Activated naive CD4-positive, alpha-beta T cell treated with anti-CD3 and anti-CD28 coated beads, Interleukin-2, amount 50 U/mL, for 72 hours (primary cell): ENCODE measurements around the gene CIB4. TPM values are rescaled to one million over a fixed set of nuclear protein-coding genes. Genes with fewer than 3 reads are reported as not detected.

Experiments
- ATAC-seq, 2 donors: fragments of 150-1000 bp; cut with Tn5 transposase; 2 replicates each; pipeline ENCODE4 v1.10.0; 2021; ENCODE audit warnings: mild to moderate bottlenecking in 2 of 2, moderate library complexity in 2 of 2
- DNase-seq, 2 donors: peaks; one replicate each; pipeline ENCODE4 v3.0.0; 2021 to 2022; ENCODE audit warnings: low spot score in 2 of 2
- H3K27ac Mint-ChIP-seq, 2 donors: one replicate each; pipeline ENCODE4 v1.8.0; 2022; ENCODE audit warnings: mild to moderate bottlenecking in 2 of 2, mixed read lengths in 2 of 2
- H3K36me3 Mint-ChIP-seq, 2 donors: one replicate each; pipeline ENCODE4 v1.8.0; 2022; ENCODE audit warnings: mixed read lengths in 2 of 2
- H3K9me3 Mint-ChIP-seq, 2 donors: one replicate each; pipeline ENCODE4 v1.8.0; 2022; ENCODE audit warnings: mixed read lengths in 2 of 2
- total RNA-seq, 2 donors: library from RNA; stranded (reverse); gene quantifications; one replicate each; pipeline ENCODE4 v1.2.3, GENCODE V29; 2022

The CIB4 gene
- total RNA-seq, 2 donors from 2014 or later, result not detected

- no peaks in the 10 kb centered on the region for H3K36me3 Mint-ChIP-seq
- H3K9me3 Mint-ChIP-seq, result no peaks in the 10 kb centered on the region
- DNase-seq, result peak in 1 of 2 donors; percentile 18
- no peak overlapping the region for H3K27ac Mint-ChIP-seq
- no peak for ATAC-seq
Measured at GRCh38 chr2:26608557-26608956, 32.6 kb downstream of the CIB4 start.

DNA sequence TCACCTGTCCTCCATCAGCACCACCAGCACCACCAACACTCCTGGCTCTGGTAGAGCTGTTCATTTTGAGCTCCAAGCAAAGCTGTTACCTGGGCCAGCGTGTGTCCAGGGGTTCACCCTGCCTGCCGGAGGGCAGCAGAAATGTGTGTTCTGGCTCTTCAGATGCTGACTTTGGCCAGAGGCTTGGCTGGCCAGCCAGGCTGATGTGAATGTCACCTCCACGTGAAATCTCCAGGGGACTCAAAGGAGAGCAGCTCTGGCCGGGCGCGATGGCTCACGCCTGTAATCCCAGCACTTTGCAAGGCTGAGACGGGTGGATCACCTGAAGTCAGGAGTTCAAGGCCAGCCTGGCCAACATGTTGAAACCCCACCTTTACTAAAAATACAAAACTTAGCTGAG, 33.5 kb downstream of the CIB4 start:
- Mint-ChIP-seq H3K27ac (peak overlapping the region in 1 of 2 donors; percentile 14), H3K9me3 (no peaks in the 10 kb centered on the region), H3K36me3 (no peaks in the 10 kb centered on the region)
- no peak for ATAC-seq
- peak in 1 of 2 donors; percentile 21 for DNase-seq

- Mint-ChIP-seq H3K36me3 (no peaks in the 10 kb centered on the region), H3K27ac (no peak overlapping the region), H3K9me3 (no peaks in the 10 kb centered on the region)
- no peak for ATAC-seq
- DNase-seq, result peak in 1 of 2 donors; percentile 35
Measured at GRCh38 chr2:26606847-26607190, 34.3 kb downstream of the CIB4 start.

GRCh38 chr2:26605999-26606846, 34.9 kb downstream of the CIB4 start:
- no peaks in the 10 kb centered on the region for H3K36me3 Mint-ChIP-seq
- H3K27ac Mint-ChIP-seq, result no peak overlapping the region
- no peaks in the 10 kb centered on the region for H3K9me3 Mint-ChIP-seq
- no peak for ATAC-seq
- peak in 1 of 2 donors; percentile 34 for DNase-seq

DNA sequence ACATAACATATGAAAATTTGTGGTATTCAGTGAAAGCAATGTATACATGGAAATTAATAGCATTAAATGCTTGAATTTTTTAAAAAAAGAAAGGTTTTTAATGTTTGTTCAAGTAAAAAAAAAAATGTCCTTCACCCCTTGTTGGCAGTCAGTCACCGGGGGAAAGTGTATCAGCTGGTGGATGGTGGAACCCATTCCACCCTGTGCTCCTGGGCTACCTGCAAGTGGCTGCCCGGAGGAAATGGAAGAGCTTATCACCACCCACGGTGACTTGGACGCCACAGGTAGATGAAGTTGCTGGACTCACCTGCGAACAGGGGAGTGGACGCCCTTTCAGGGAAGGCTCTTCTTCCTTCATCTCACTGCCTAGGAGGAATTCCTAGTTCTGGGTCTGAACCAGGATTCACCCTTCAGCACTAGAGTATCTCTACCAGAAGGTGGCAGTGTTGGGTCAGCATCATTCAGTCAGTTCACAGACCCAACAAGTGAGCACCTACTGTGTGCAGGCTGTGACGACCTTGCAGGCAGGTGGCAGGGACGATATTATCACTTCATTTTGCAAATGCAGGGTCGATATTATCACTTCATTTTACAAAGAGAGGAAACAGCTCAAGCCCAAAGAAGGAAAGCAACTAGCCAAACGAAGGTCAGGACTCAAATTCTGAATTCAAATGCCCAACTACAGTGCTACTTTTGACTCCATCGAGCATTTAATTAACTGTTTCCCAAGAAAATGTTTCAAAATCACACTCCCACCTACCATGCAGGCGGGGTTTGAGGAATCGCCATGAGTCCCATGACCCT, 35.8 kb downstream of the CIB4 start:
- Mint-ChIP-seq H3K27ac (no peak overlapping the region), H3K36me3 (no peaks in the 10 kb centered on the region), H3K9me3 (no peaks in the 10 kb centered on the region)
- DNase-seq (peak; percentile 48 to 55), ATAC-seq (peak; percentile 71 to 82)

DNA sequence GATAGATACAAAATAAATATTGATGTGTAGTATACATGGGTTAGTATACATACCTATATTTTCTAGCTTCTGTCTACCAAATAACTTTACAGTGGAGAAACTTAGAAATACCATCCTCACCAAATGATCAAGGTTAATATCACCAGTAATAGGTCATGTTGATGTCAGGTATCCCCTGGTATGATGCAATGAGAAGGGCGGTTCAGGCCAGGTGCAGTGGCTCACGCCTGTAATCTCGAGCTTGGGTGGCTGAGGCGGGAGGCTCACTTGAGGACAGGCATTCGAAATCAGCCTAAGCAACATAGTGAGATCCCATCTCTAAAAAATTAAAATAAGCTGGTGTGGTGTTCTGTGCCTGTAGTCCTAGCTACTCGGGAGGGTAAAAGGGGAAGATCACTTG, 38.6 kb downstream of the CIB4 start:
- Mint-ChIP-seq H3K27ac (no peak overlapping the region), H3K36me3 (no peaks in the 10 kb centered on the region), H3K9me3 (no peaks in the 10 kb centered on the region)
- ATAC-seq (no peak), DNase-seq (peak in 1 of 2 donors; percentile 9)

GRCh38 chr2:26599387-26599786, 41.8 kb downstream of the CIB4 start:
- Mint-ChIP-seq H3K9me3 (no peaks in the 10 kb centered on the region), H3K27ac (no peak overlapping the region), H3K36me3 (no peaks in the 10 kb centered on the region)
- no peak for DNase-seq
- no peak for ATAC-seq

DNA sequence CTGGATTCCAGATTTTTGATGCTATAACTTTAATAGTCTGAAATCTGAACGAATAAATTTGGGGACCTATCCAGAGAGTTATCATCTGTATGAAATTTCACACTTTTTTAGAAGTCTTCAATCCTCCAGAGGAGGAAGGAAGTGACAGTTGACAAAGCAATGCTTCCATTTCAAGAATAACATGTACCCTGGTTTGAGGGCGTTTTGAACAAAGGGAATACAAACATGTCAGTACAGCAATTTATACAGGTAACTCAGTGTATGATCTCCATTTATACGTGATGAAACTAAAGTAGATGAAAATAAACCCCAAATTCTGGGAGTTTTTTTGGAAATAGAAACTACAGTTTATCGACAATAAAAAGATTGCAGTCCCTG, 42.2 kb downstream of the CIB4 start:
- Mint-ChIP-seq H3K36me3 (no peaks in the 10 kb centered on the region), H3K9me3 (no peaks in the 10 kb centered on the region), H3K27ac (no peak overlapping the region)
- DNase-seq (no peak), ATAC-seq (no peak)

GRCh38 chr2:26598336-26598995, 42.7 kb downstream of the CIB4 start:
- Mint-ChIP-seq H3K27ac (no peak overlapping the region), H3K9me3 (no peaks in the 10 kb centered on the region), H3K36me3 (no peaks in the 10 kb centered on the region)
- ATAC-seq, result no peak
- peak in 1 of 2 donors; percentile 41 for DNase-seq

GRCh38 chr2:26597197-26597596, 44.0 kb downstream of the CIB4 start:
- no peaks in the 10 kb centered on the region for H3K9me3 Mint-ChIP-seq
- DNase-seq (no peak), ATAC-seq (no peak)
- H3K36me3 Mint-ChIP-seq, result no peaks in the 10 kb centered on the region
- no peak overlapping the region for H3K27ac Mint-ChIP-seq

GRCh38 chr2:26595146-26595545, 46.0 kb downstream of the CIB4 start:
- ATAC-seq, result no peak
- Mint-ChIP-seq H3K27ac (no peak overlapping the region), H3K9me3 (no peaks in the 10 kb centered on the region), H3K36me3 (no peaks in the 10 kb centered on the region)
- DNase-seq, result peak in 1 of 2 donors; percentile 26

GRCh38 chr2:26591619-26592505, 49.3 kb downstream of the CIB4 start:
- peak; percentile 80 to 83 for ATAC-seq
- Mint-ChIP-seq H3K27ac (no peak overlapping the region), H3K36me3 (no peaks in the 10 kb centered on the region), H3K9me3 (no peaks in the 10 kb centered on the region)
- peak in 1 of 2 donors; percentile 55 for DNase-seq

- H3K27ac Mint-ChIP-seq, result no peak overlapping the region
- DNase-seq (peak in 1 of 2 donors; percentile 49), ATAC-seq (peak in 1 of 2 donors; percentile 39)
- H3K9me3 Mint-ChIP-seq, result no peaks in the 10 kb centered on the region
- H3K36me3 Mint-ChIP-seq, result no peaks in the 10 kb centered on the region
Measured at GRCh38 chr2:26590980-26591618, 50.1 kb downstream of the CIB4 start.

GRCh38 chr2:26590508-26590907, 50.7 kb downstream of the CIB4 start:
- H3K9me3 Mint-ChIP-seq, result no peaks in the 10 kb centered on the region
- no peak for ATAC-seq
- DNase-seq, result no peak
- no peak overlapping the region for H3K27ac Mint-ChIP-seq
- H3K36me3 Mint-ChIP-seq, result no peaks in the 10 kb centered on the region

DNA sequence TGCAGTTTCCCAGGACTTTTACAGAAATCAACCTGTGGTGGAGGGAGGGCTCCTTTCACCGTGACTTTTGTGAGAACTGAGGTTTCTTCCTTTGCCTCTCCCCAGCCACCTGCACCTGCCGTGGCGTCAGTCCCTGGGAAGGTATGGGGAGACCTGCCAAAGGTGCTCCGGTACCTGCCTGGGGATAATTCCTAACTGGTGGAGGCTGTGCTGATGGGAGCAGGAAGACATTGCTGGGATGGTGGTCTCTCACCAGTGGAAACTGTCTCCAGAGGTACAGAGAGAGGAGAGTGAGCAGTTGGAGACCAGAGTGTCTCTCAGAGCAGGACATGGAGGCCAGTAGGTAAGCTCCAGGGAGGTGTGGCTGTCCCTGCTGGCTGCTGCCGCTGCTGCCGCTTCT, 52.6 kb downstream of the CIB4 start:
- Mint-ChIP-seq H3K36me3 (no peaks in the 10 kb centered on the region), H3K27ac (no peak overlapping the region), H3K9me3 (no peaks in the 10 kb centered on the region)
- DNase-seq (peak in 1 of 2 donors; percentile 21), ATAC-seq (no peak)

DNA sequence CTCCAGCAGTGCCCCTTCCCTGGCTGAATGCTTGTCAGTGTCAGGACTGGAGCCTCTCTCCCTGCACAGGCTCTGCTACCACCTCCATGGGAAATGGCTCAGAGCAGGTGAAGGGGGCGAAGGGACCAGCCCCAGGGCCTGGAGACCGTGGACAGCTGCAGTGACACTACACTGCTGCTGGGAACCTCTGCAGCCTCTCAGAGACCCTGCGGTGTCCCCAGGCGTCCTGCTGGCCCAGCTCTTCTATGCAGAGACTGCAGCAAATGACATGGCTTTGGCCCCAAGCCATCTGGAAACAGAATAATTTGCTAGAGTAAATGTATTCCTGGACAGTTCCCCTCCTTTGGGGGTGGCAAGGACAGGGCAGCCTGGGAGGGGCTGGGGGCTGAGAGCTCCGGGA, 53.2 kb downstream of the CIB4 start:
- DNase-seq (peak in 1 of 2 donors; percentile 49), ATAC-seq (no peak)
- Mint-ChIP-seq H3K36me3 (no peaks in the 10 kb centered on the region), H3K27ac (no peak overlapping the region), H3K9me3 (no peaks in the 10 kb centered on the region)
